Neural progenitor cell (in vitro differentiated cells): ENCODE data around the gene S100A5.
"Not testable (repeated sequence)": the region's sequence is repeated elsewhere in the genome, so short reads cannot be mapped to it uniquely, and the experiment has no call there.

Experiments used
- EZH2phosphoT487 ChIP-seq: fragments of 200-600 bp; sonication (generic); IDR thresholded peaks from 2 replicates; pipeline ENCODE4 v1.6.1; 2017; ENCODE audit warnings: antibody characterized with exemption
- TF ChIP-seq, protein P1 (sequence below): fragments of 200-600 bp; sonication (generic); IDR thresholded peaks from 2 replicates; pipeline ENCODE4 v1.5.1; 2017; ENCODE audit warnings: antibody characterized with exemption, mild to moderate bottlenecking

DNA sequence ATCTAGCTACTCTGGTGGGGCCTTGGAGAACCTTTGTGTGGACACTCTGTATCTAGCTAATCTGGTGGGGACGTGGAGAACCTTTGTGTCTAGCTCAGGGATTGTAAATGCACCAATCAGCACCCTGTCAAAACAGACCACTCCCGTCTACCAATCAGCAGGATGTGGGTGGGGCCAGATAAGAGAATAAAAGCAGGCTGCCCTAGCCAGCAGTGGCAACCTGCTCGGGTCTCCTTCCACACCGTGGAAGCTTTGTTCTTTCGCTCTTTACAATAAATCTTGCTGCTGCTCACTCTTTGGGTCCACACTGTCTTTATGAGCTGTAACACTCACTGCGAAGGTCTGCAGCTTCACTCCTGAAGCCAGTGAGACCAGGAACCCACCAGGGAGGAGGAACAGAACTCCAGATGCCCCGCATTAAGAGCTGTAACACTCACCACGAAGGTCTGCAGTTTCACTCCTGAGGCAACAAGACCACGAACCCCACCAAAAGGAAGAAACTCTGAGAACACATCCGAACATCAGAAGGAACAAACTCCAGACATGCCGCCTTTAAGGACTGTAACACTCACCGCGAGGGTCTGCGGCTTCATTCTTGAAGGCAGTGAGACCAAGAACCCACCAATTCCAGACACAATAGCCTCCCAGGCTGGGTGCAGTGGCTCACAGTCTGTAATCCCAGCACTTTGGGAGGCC, 18.2 kb downstream of the S100A5 start:
- not testable (repeated sequence) for TF ChIP-seq EZH2phosphoT487
- TF ChIP-seq, protein P1, sequence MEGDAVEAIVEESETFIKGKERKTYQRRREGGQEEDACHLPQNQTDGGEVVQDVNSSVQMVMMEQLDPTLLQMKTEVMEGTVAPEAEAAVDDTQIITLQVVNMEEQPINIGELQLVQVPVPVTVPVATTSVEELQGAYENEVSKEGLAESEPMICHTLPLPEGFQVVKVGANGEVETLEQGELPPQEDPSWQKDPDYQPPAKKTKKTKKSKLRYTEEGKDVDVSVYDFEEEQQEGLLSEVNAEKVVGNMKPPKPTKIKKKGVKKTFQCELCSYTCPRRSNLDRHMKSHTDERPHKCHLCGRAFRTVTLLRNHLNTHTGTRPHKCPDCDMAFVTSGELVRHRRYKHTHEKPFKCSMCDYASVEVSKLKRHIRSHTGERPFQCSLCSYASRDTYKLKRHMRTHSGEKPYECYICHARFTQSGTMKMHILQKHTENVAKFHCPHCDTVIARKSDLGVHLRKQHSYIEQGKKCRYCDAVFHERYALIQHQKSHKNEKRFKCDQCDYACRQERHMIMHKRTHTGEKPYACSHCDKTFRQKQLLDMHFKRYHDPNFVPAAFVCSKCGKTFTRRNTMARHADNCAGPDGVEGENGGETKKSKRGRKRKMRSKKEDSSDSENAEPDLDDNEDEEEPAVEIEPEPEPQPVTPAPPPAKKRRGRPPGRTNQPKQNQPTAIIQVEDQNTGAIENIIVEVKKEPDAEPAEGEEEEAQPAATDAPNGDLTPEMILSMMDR: not testable (repeated sequence)
